HepG2 (cell line): ENCODE measurements around the gene TRA2B. TPM values are rescaled to one million over a fixed set of nuclear protein-coding genes. Genes with fewer than 3 reads are reported as not detected.

Experiments
- ATF4 ChIP-seq, 2 experiments: fragments of 450-650 bp in 1 of 2; sonication (generic) in 1 of 2; formaldehyde crosslinking; IDR thresholded peaks; 2 replicates each; pipeline versions ENCODE4 v1.5.0 to v1.8.0; 2020 to 2022; ENCODE audit warnings: mild to moderate bottlenecking in 1 of 2, missing genetic modification reagents in 1 of 2
- BORCS8-MEF2B ChIP-seq: sonication (generic); formaldehyde crosslinking; IDR thresholded peaks from 2 replicates; pipeline ENCODE4 v1.8.0; 2022; ENCODE audit warnings: mild to moderate bottlenecking, missing genetic modification reagents
- DR1 ChIP-seq: sonication (generic); formaldehyde crosslinking; IDR thresholded peaks from 2 replicates; pipeline ENCODE4 v1.8.0; 2021; ENCODE audit warnings: mild to moderate bottlenecking, missing genetic modification reagents, inconsistent platforms
- E2F5 ChIP-seq: sonication (generic); formaldehyde crosslinking; conservative IDR thresholded peaks from 2 replicates; pipeline ENCODE4 v1.4.0; 2020; ENCODE audit warnings: missing genetic modification reagents
- FOXP1 ChIP-seq, 2 experiments: fragments of 450-650 bp in 1 of 2; IDR thresholded peaks; 2 replicates each; pipeline ENCODE4 v1.6.1; 2017 to 2018; ENCODE audit warnings: antibody characterized with exemption in 1 of 2
- GABPB1 ChIP-seq: IDR thresholded peaks from 2 replicates; pipeline ENCODE4 v1.6.1; 2016; ENCODE audit warnings: mild to moderate bottlenecking, missing genetic modification reagents, moderate library complexity, missing compliant biosample characterization
- HOXA3 ChIP-seq: sonication (generic); formaldehyde crosslinking; IDR thresholded peaks from 2 replicates; pipeline ENCODE4 v1.5.0; 2020; ENCODE audit warnings: missing genetic modification reagents
- KIAA2018 ChIP-seq: sonication (generic); formaldehyde crosslinking; IDR thresholded peaks from 2 replicates; pipeline ENCODE4 v1.5.0; 2020; ENCODE audit warnings: mild to moderate bottlenecking, missing genetic modification reagents, borderline replicate concordance
- KLF13 ChIP-seq: sonication (generic); formaldehyde crosslinking; IDR thresholded peaks from 2 replicates; pipeline ENCODE4 v1.4.0; 2020; ENCODE audit warnings: mild to moderate bottlenecking, missing genetic modification reagents
- ZNF136 ChIP-seq: sonication (generic); formaldehyde crosslinking; IDR thresholded peaks from 2 replicates; pipeline ENCODE4 v1.8.1; 2022; ENCODE audit warnings: low read depth, mild to moderate bottlenecking, moderate library complexity, missing genetic modification reagents
- ZNF33B ChIP-seq: sonication (generic); formaldehyde crosslinking; IDR thresholded peaks from 2 replicates; pipeline ENCODE4 v1.5.1; 2020; ENCODE audit warnings: mild to moderate bottlenecking, missing genetic modification reagents
- ZNF660 ChIP-seq: sonication (generic); formaldehyde crosslinking; IDR thresholded peaks from 2 replicates; pipeline ENCODE4 v1.5.1; 2020; ENCODE audit warnings: mild to moderate bottlenecking, low read depth, missing genetic modification reagents, borderline replicate concordance
- polyA plus RNA-seq, 8 experiments: library from polyadenylated mRNA; depleted of rRNA in 3 of 8; stranded (reverse) in 7 of 8; unstranded in 1 of 8; fragments of >200 nt; fragmentation: Illumina TruSeq in 4 of 8; extraction: Trizol in 4 of 8; gene quantifications; 2 replicates each; pipeline versions ENCODE4 v1.2.1 to v1.2.3, GENCODE V29; 2011 to 2016; ENCODE audit warnings: low read depth in 4 of 8, missing spikeins in 1 of 8, mixed read lengths in 1 of 8; ENCODE audit not compliant: insufficient read depth in 1 of 8
- total RNA-seq, 5 experiments: library from RNA; depleted of rRNA; stranded (reverse); fragments of >200 nt; fragmentation: Illumina TruSeq; extraction: Trizol; gene quantifications; 2 replicates each; pipeline ENCODE4 v1.2.3, GENCODE V29; 2016; ENCODE audit warnings: low read depth in 1 of 5
- TF ChIP-seq, protein P1 (sequence below): IDR thresholded peaks from 2 replicates; pipeline ENCODE4 v1.6.1; 2016; ENCODE audit warnings: low read depth, control low read depth
- TF ChIP-seq, protein P2 (sequence below): sonication (generic); formaldehyde crosslinking; conservative IDR thresholded peaks from 2 replicates; pipeline ENCODE4 v1.8.1; 2023; ENCODE audit warnings: missing genetic modification reagents

The TRA2B gene
- total and polyA plus RNA-seq, 2 of the 13 experiments (the other 11 are each of a cell fraction or from before 2014, with no cell fraction given), result 105 to 241 TPM

DNA sequence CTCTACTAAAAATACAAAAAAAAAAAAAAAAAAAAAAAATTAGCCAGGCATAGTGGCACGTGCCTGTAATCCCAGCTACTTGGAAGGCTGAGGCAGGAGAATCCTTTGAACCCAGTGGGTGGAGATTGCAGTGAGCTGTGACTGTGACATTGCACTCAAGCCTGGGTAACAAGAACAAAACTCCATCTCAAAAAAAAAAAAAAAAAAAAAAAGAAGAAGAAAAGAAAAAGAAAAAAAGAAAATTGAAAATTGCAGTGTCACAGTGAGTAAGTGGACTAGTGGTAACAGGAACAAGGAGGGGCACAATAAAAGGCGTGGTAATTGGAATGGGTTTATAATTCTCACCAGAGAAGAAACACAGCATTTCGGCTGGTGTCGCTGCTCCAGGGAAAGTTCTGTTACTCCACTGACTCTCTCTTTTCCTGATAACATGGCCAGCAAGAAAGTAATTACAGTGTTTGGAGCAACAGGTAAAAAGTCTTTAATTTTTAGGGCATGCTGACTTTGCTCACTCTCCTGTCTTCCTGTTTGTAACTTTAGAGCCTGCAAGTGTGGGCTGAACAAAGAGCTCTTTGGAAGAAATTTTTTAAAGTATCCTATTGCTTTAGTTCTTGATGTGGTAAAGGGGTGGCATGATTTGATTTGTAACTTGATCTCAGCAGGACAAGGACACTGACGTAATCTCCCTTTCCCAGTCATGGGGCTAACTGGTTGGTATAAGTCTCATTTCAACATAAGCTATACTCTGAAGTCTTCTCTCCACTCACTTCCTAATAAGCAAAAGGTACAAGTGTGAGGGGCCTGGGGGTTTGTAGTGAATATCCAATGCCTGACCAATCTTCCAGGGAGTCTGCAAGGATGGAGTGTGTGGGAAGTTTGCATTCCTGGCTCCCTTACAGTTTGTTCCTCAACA, 22.1 kb upstream of the TRA2B start (continued):
- TF ChIP-seq ATF4 (CRISPR knock-in tag; IDR thresholded peaks at IDR 0.05) (peak in 1 of 2 experiments; percentile 75; a peak in 2 of 4 replicates), DR1 (CRISPR knock-in tag) (no peak), ZNF660 (CRISPR knock-in tag) (no peak), KLF13 (CRISPR knock-in tag) (no peak), FOXP1 (IDR thresholded peaks at IDR 0.05) (no peak), FOXP1 (CRISPR knock-in tag; IDR thresholded peaks at IDR 0.05) (no peak), GABPB1 (CRISPR knock-in tag) (no peak), HOXA3 (no peak), ZNF136 (CRISPR knock-in tag) (no peak), E2F5 (CRISPR knock-in tag) (no peak), KIAA2018 (CRISPR knock-in tag) (no peak), BORCS8-MEF2B (CRISPR knock-in tag) (no peak), ZNF33B (CRISPR knock-in tag) (no peak)
- TF ChIP-seq, protein P1, sequence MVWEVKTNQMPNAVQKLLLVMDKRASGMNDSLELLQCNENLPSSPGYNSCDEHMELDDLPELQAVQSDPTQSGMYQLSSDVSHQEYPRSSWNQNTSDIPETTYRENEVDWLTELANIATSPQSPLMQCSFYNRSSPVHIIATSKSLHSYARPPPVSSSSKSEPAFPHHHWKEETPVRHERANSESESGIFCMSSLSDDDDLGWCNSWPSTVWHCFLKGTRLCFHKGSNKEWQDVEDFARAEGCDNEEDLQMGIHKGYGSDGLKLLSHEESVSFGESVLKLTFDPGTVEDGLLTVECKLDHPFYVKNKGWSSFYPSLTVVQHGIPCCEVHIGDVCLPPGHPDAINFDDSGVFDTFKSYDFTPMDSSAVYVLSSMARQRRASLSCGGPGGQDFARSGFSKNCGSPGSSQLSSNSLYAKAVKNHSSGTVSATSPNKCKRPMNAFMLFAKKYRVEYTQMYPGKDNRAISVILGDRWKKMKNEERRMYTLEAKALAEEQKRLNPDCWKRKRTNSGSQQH (CRISPR knock-in tag), result no peak
- TF ChIP-seq, protein P2, sequence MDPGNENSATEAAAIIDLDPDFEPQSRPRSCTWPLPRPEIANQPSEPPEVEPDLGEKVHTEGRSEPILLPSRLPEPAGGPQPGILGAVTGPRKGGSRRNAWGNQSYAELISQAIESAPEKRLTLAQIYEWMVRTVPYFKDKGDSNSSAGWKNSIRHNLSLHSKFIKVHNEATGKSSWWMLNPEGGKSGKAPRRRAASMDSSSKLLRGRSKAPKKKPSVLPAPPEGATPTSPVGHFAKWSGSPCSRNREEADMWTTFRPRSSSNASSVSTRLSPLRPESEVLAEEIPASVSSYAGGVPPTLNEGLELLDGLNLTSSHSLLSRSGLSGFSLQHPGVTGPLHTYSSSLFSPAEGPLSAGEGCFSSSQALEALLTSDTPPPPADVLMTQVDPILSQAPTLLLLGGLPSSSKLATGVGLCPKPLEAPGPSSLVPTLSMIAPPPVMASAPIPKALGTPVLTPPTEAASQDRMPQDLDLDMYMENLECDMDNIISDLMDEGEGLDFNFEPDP (CRISPR knock-in tag), result no peak
